T-helper 1 cell treated with Interleukin-12 subunit alpha and Interleukin-12 subunit beta and Interleukin-4 antibody, amounts not matched to agents 30 μg/mL and 1 μg/mL, for 36 hours (primary cell): ENCODE data around the gene LPP.

Experiments
- H3K27ac Mint-ChIP-seq: one replicate; pipeline ENCODE4 v1.8.0; 2021; ENCODE audit warnings: mild to moderate bottlenecking, mixed read lengths
- H3K27me3 Mint-ChIP-seq: one replicate; pipeline ENCODE4 v1.8.0; 2021; ENCODE audit warnings: low read depth, mixed read lengths
- H3K36me3 Mint-ChIP-seq: one replicate; pipeline ENCODE4 v1.8.0; 2021; ENCODE audit warnings: low read depth, mixed read lengths
- H3K4me1 Mint-ChIP-seq: one replicate; pipeline ENCODE4 v1.8.0; 2021; ENCODE audit warnings: low read depth, mixed read lengths
- H3K4me3 Mint-ChIP-seq: one replicate; pipeline ENCODE4 v1.8.0; 2021; ENCODE audit warnings: mild to moderate bottlenecking, moderate library complexity, mixed read lengths
- H3K9me3 Mint-ChIP-seq: one replicate; pipeline ENCODE4 v1.8.0; 2021; ENCODE audit warnings: mixed read lengths

LPP gene

GRCh38 chr3:188845514-188845913 lies 691.6 kb downstream of the LPP start:
- Mint-ChIP-seq H3K4me1 (no peaks in the 10 kb centered on the region), H3K27me3 (no peaks in the 10 kb centered on the region), H3K9me3 (no peaks in the 10 kb centered on the region), H3K27ac (no peak overlapping the region), H3K4me3 (no peak overlapping the region), H3K36me3 (peaks cover 2% of the 10 kb centered on the region)

GRCh38 chr3:188848947-188849346 lies 695.0 kb downstream of the LPP start:
- Mint-ChIP-seq H3K27ac (no peak overlapping the region), H3K36me3 (peaks cover 4% of the 10 kb centered on the region), H3K27me3 (no peaks in the 10 kb centered on the region), H3K4me3 (no peak overlapping the region), H3K4me1 (peaks cover 4% of the 10 kb centered on the region), H3K9me3 (no peaks in the 10 kb centered on the region)

DNA sequence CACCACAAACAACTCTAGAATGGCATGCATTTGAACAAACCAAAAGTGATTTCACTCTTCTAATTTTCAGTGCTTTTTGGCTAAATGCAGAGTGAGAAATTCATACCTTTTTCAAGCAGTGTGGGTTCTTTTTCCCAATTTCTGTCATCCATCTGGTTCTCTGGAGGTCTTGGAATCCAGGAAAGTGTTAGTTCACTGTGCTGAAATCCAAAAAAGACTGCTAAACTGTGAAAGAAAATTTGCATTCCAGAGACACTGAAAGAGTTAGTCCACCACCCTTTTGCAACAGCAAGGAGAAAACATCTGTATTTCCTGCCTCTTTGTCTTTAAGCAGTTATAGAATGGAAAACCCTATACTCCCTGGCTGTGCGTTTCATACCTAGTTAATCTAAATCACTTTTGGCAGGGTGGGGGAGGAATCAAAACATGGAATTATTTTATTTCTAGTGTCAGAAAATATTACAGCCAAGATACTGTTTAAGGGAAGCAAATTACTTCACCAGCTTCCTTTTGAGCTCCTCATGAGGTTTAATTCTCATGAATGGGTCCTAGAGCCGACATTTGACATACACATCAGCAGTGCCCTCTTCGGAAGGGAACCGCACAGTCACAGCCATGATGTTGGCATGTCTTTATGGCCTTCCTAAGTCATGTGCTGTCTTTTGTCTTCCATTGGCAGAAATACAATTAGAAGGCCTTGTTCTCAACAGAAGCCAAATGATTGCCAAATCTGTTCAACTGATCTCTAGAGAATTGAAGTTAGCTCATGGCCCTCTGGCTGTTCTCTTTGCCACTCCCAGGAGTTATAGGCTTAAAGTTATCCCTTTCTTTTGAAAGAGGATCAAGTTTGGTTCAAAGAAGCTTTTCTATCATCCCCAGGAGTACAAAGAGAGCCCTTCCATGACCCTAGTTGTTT lies 700.2 kb downstream of the LPP start:
- no peaks in the 10 kb centered on the region for H3K27me3 Mint-ChIP-seq
- peaks cover 4% of the 10 kb centered on the region for H3K4me1 Mint-ChIP-seq
- peaks cover 4% of the 10 kb centered on the region for H3K36me3 Mint-ChIP-seq
- no peak overlapping the region for H3K27ac Mint-ChIP-seq
- no peaks in the 10 kb centered on the region for H3K9me3 Mint-ChIP-seq
- no peak overlapping the region for H3K4me3 Mint-ChIP-seq

- Mint-ChIP-seq H3K27me3 (no peaks in the 10 kb centered on the region), H3K36me3 (peaks cover 4% of the 10 kb centered on the region), H3K4me3 (no peak overlapping the region), H3K9me3 (no peaks in the 10 kb centered on the region), H3K4me1 (peaks cover 4% of the 10 kb centered on the region), H3K27ac (no peak overlapping the region)
Measured at GRCh38 chr3:188854772-188855149, 700.8 kb downstream of the LPP start.

GRCh38 chr3:188855675-188856074 lies 701.7 kb downstream of the LPP start:
- H3K4me3 Mint-ChIP-seq: no peak overlapping the region
- no peaks in the 10 kb centered on the region for H3K9me3 Mint-ChIP-seq
- H3K27me3 Mint-ChIP-seq: no peaks in the 10 kb centered on the region
- no peak overlapping the region for H3K27ac Mint-ChIP-seq
- H3K4me1 Mint-ChIP-seq: peaks cover 4% of the 10 kb centered on the region
- H3K36me3 Mint-ChIP-seq: peaks cover 4% of the 10 kb centered on the region

GRCh38 chr3:188860147-188860546 lies 706.2 kb downstream of the LPP start:
- Mint-ChIP-seq H3K9me3 (no peaks in the 10 kb centered on the region), H3K27ac (no peak overlapping the region), H3K27me3 (no peaks in the 10 kb centered on the region), H3K36me3 (no peaks in the 10 kb centered on the region), H3K4me1 (no peaks in the 10 kb centered on the region), H3K4me3 (no peak overlapping the region)

GRCh38 chr3:188861842-188862744 lies 708.1 kb downstream of the LPP start:
- H3K27ac Mint-ChIP-seq: no peak overlapping the region

GRCh38 chr3:188863999-188864406 lies 710.0 kb downstream of the LPP start:
- Mint-ChIP-seq H3K4me1 (no peaks in the 10 kb centered on the region), H3K27ac (no peak overlapping the region), H3K27me3 (no peaks in the 10 kb centered on the region), H3K4me3 (no peak overlapping the region), H3K9me3 (no peaks in the 10 kb centered on the region), H3K36me3 (peaks cover 7% of the 10 kb centered on the region)

More at GRCh38 chr3:188861842-188862744, 708.1 kb downstream of the LPP start:
- Mint-ChIP-seq H3K4me1 (no peaks in the 10 kb centered on the region), H3K27me3 (no peaks in the 10 kb centered on the region), H3K4me3 (no peak overlapping the region), H3K36me3 (peaks cover 6% of the 10 kb centered on the region), H3K9me3 (no peaks in the 10 kb centered on the region)

DNA sequence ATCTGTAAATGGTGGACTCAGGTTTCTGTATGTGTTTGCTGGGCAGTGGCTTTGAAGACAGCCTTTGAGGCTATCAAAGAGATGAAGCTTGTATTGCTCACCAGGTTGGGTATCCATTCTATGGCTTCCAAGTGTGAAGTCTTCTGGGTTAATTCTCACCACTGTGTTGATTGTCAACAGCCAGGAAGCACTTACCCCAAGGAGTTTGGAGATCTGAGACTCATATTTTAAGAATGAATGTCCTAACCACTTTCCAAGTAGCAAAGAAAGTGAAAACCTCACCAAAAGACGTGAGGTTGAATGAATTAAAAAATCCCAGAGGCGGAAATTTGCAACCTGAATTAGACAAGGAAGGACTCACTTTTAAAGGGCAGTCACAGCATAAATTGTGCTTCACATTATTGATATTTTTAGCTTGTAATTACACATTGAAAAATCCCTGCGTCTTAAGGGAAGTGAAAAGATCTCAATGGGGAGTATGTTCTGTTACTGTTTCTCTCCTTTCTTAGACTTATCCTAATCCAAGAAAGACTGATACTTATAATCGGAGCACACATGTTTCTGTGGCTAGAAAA lies 713.8 kb downstream of the LPP start:
- H3K4me3 Mint-ChIP-seq: no peak overlapping the region
- no peak overlapping the region for H3K27ac Mint-ChIP-seq
- H3K27me3 Mint-ChIP-seq: no peaks in the 10 kb centered on the region
- no peaks in the 10 kb centered on the region for H3K9me3 Mint-ChIP-seq
- H3K4me1 Mint-ChIP-seq: no peaks in the 10 kb centered on the region
- H3K36me3 Mint-ChIP-seq: peaks cover 7% of the 10 kb centered on the region

DNA sequence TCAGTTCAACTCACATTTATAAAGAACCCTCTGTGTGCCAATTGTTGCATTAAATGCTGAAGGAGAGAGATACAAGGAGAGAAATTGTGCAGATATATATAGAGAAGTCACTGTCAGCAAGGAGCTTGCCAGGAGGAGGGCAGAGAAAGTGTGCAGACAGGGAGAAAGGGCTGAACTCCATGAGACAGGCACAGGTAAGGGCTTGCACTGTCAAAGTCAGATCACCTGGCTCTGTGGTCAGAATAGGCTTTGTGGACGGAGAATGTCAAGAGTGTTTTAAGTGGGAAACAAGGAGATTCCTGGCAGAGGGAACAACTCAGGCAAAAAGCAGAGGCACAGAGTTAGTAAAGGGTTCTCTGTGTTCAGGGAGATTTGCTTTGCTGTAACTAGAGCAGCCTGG lies 714.8 kb downstream of the LPP start:
- Mint-ChIP-seq H3K36me3 (peaks cover 12% of the 10 kb centered on the region), H3K9me3 (no peaks in the 10 kb centered on the region), H3K4me3 (no peak overlapping the region), H3K27ac (no peak overlapping the region), H3K4me1 (no peaks in the 10 kb centered on the region), H3K27me3 (no peaks in the 10 kb centered on the region)

GRCh38 chr3:188869628-188870027 lies 715.7 kb downstream of the LPP start:
- H3K36me3 Mint-ChIP-seq: peaks cover 15% of the 10 kb centered on the region
- no peaks in the 10 kb centered on the region for H3K27me3 Mint-ChIP-seq
- no peak overlapping the region for H3K4me3 Mint-ChIP-seq

GRCh38 chr3:188870431-188870830 lies 716.5 kb downstream of the LPP start:
- Mint-ChIP-seq H3K36me3 (peaks cover 22% of the 10 kb centered on the region), H3K4me3 (no peak overlapping the region), H3K9me3 (no peaks in the 10 kb centered on the region), H3K27me3 (no peaks in the 10 kb centered on the region), H3K27ac (no peak overlapping the region), H3K4me1 (no peaks in the 10 kb centered on the region)

More at GRCh38 chr3:188869628-188870027, 715.7 kb downstream of the LPP start:
- Mint-ChIP-seq H3K4me1 (no peaks in the 10 kb centered on the region), H3K9me3 (no peaks in the 10 kb centered on the region), H3K27ac (no peak overlapping the region)

GRCh38 chr3:188874576-188874975 lies 720.6 kb downstream of the LPP start:
- Mint-ChIP-seq H3K27ac (no peak overlapping the region), H3K4me3 (no peak overlapping the region), H3K4me1 (no peaks in the 10 kb centered on the region), H3K36me3 (peaks cover 20% of the 10 kb centered on the region), H3K9me3 (no peaks in the 10 kb centered on the region), H3K27me3 (no peaks in the 10 kb centered on the region)

- no peaks in the 10 kb centered on the region for H3K9me3 Mint-ChIP-seq
- no peak overlapping the region for H3K4me3 Mint-ChIP-seq
- H3K4me1 Mint-ChIP-seq: no peaks in the 10 kb centered on the region
- H3K27me3 Mint-ChIP-seq: no peaks in the 10 kb centered on the region
- peaks cover 20% of the 10 kb centered on the region for H3K36me3 Mint-ChIP-seq
- H3K27ac Mint-ChIP-seq: no peak overlapping the region
Measured at GRCh38 chr3:188875413-188875812, 721.5 kb downstream of the LPP start.
